GM23248 (cell line): ENCODE measurements around the gene SLC15A1. TPM values are rescaled to one million over a fixed set of nuclear protein-coding genes. Genes with fewer than 3 reads are reported as not detected.

ENCODE experiments used
- DNase-seq: peaks from one replicate; pipeline ENCODE4 v3.0.0-alpha.2; 2015
- H2AFZ ChIP-seq: fragments of 200-600 bp; sonication (generic); 2 replicates; pipeline ENCODE4 v1.6.1; 2016; ENCODE audit warnings: antibody characterized with exemption
- H3F3A ChIP-seq: fragments of 200-600 bp; sonication (generic); 2 replicates; pipeline ENCODE4 v1.6.1; 2016; ENCODE audit warnings: mild to moderate bottlenecking, antibody characterized with exemption, mixed run types; ENCODE audit not compliant: insufficient read depth
- H3K27ac ChIP-seq: fragments of 200-600 bp; sonication (generic); 2 replicates; pipeline ENCODE4 v1.5.1; 2016; ENCODE audit warnings: mild to moderate bottlenecking
- H3K27me3 ChIP-seq: fragments of 200-600 bp; sonication (generic); replicated peaks from 2 replicates; pipeline ENCODE4 v1.6.1; 2016; ENCODE audit warnings: mild to moderate bottlenecking; ENCODE audit not compliant: insufficient read depth
- H3K36me3 ChIP-seq: fragments of 200-600 bp; sonication (generic); 2 replicates; pipeline ENCODE4 v1.6.1; 2016; ENCODE audit warnings: low read depth, mild to moderate bottlenecking
- H3K4me1 ChIP-seq: fragments of 200-600 bp; sonication (generic); 2 replicates; pipeline ENCODE4 v1.6.1; 2016; ENCODE audit warnings: mild to moderate bottlenecking; ENCODE audit not compliant: insufficient read depth
- H3K4me2 ChIP-seq: fragments of 200-600 bp; sonication (generic); one replicate; pipeline ENCODE4 v1.6.1; 2016; ENCODE audit warnings: mild to moderate bottlenecking; ENCODE audit not compliant: unreplicated experiment
- H3K4me3 ChIP-seq: fragments of 200-600 bp; sonication (generic); 2 replicates; pipeline ENCODE4 v1.5.1; 2016; ENCODE audit warnings: mild to moderate bottlenecking
- H3K79me2 ChIP-seq: fragments of 200-600 bp; sonication (generic); 2 replicates; pipeline ENCODE4 v1.6.1; 2016; ENCODE audit warnings: mild to moderate bottlenecking; ENCODE audit not compliant: insufficient read depth
- H3K9ac ChIP-seq: fragments of 200-600 bp; sonication (generic); 2 replicates; pipeline ENCODE4 v1.6.1; 2016; ENCODE audit warnings: mild to moderate bottlenecking
- H3K9me2 ChIP-seq: fragments of 200-600 bp; sonication (generic); 2 replicates; pipeline ENCODE4 v1.6.1; 2016; ENCODE audit warnings: mixed run types, mild to moderate bottlenecking, moderate library complexity; ENCODE audit not compliant: insufficient read depth
- H3K9me3 ChIP-seq: fragments of 200-600 bp; sonication (generic); one replicate; pipeline ENCODE4 v1.6.1; 2017; ENCODE audit warnings: low read depth
- H4K20me1 ChIP-seq: fragments of 200-600 bp; sonication (generic); 2 replicates; pipeline ENCODE4 v1.6.0; 2016; ENCODE audit not compliant: insufficient read depth
- EZH2 ChIP-seq: fragments of 200-600 bp; sonication (generic); IDR thresholded peaks from 2 replicates; pipeline ENCODE4 v1.6.1; 2018; ENCODE audit warnings: antibody characterized with exemption, mild to moderate bottlenecking; ENCODE audit not compliant: insufficient read depth, poor library complexity, severe bottlenecking
- EZH2phosphoT487 ChIP-seq: fragments of 200-600 bp; sonication (generic); IDR thresholded peaks from 2 replicates; pipeline ENCODE4 v1.6.1; 2018; ENCODE audit warnings: antibody characterized with exemption, moderate library complexity, mild to moderate bottlenecking, low read depth; ENCODE audit not compliant: insufficient read depth
- WGBS, 2 experiments: methylation state at CpG; one replicate each; pipeline ENCODE4 v1.1.6; 2015 to 2017; ENCODE audit warnings: low lambda C conversion rate in 2 of 2, low coverage in 1 of 2; ENCODE audit errors: missing lambda C conversion rate in 2 of 2; 5-methylcytosine and 5-hydroxymethylcytosine counted together
- in situ Hi-C: fragments of 300-500 bp; cut with MboI; formaldehyde crosslinking; loops from 2 replicates; pipeline ENCODE4 v1.15.0; 2020
- polyA plus RNA-seq: library from polyadenylated mRNA; unstranded; fragments of >200 nt; fragmentation: Nextera tagmentation; extraction: Ambion mirVana; gene quantifications from 2 replicates; pipeline ENCODE4 v1.2.1, GENCODE V29; 2016
- total RNA-seq: library from RNA; depleted of rRNA; stranded (reverse); fragments of >200 nt; shearing (Covaris generic); gene quantifications from 2 replicates; pipeline ENCODE4 v1.2.3, GENCODE V29; 2014; rRNA removed

Gene SLC15A1
- not detected in 2 replicates for total RNA-seq
- not detected in 2 replicates for polyA plus RNA-seq

GRCh38 chr13:98752467-98753290 lies at the start of gene SLC15A1:
SLC15A1 (minus strand) TSS chr13:98752672; CDS start chr13:98752598, 74 bp downstream.
- H3K36me3 ChIP-seq = no peaks in the 10 kb centered on the region
- peaks cover 4% of the 10 kb centered on the region; the same call in 1 of the 2 replicates for H3F3A ChIP-seq
- no peaks in the 10 kb centered on the region for H3K9me3 ChIP-seq
- H3K4me3 ChIP-seq = peak within 1 kb of the TSS; percentile 48
- no peaks in the 10 kb centered on the region for H3K79me2 ChIP-seq
- no peak for DNase-seq
- H3K9ac ChIP-seq = no peak within 1 kb of the TSS
- H3K4me1 ChIP-seq = peaks cover 5% of the 10 kb centered on the region
- 10% methylated on average over 39 to 42 of the region's 59 CpGs for WGBS, 2 experiments
- H3K9me2 ChIP-seq = no peaks in the 10 kb centered on the region
- in situ Hi-C loops = no loop called here
- no peaks in the 10 kb centered on the region for H4K20me1 ChIP-seq
- H3K27ac ChIP-seq = no peak within 1 kb of the TSS
- peak within 1 kb of the TSS; percentile 69 for H3K4me2 ChIP-seq
- no peak for TF ChIP-seq EZH2
- H3K27me3 ChIP-seq = peaks cover 49% of the 10 kb centered on the region
- peak within 1 kb of the TSS; percentile 40 for H2AFZ ChIP-seq

GRCh38 chr13:98801626-98802418 lies 49.4 kb upstream of the SLC15A1 start:
- Histone ChIP-seq H3K27ac (no peak overlapping the region), H3K4me1 (peaks cover 17% of the 10 kb centered on the region), H2AFZ (no peak overlapping the region), H3K36me3 (no peaks in the 10 kb centered on the region), H3K9me3 (no peaks in the 10 kb centered on the region), H3K27me3 (no peaks in the 10 kb centered on the region), H3K4me2 (no peak overlapping the region), H3K4me3 (no peak overlapping the region), H3F3A (peaks cover 21% of the 10 kb centered on the region), H3K9ac (no peak overlapping the region), H4K20me1 (no peaks in the 10 kb centered on the region), H3K79me2 (no peaks in the 10 kb centered on the region), H3K9me2 (no peaks in the 10 kb centered on the region)
- WGBS, 2 experiments = 75 to 78% methylated on average over 10 of the region's 10 CpGs
- TF ChIP-seq EZH2phosphoT487 (no peak), EZH2 (no peak)
- in situ Hi-C loops = no loop called here
- DNase-seq = no peak

- peaks cover 17% of the 10 kb centered on the region for H3K4me1 ChIP-seq
- TF ChIP-seq EZH2phosphoT487 = no peak
- no peak for TF ChIP-seq EZH2
- no peak overlapping the region for H3K27ac ChIP-seq
- H4K20me1 ChIP-seq = no peaks in the 10 kb centered on the region
- no peak overlapping the region for H3K4me2 ChIP-seq
- no peaks in the 10 kb centered on the region for H3K79me2 ChIP-seq
- H3K27me3 ChIP-seq = no peaks in the 10 kb centered on the region
- no peaks in the 10 kb centered on the region for H3K36me3 ChIP-seq
- WGBS, 2 experiments = 88 to 90% methylated on average over 14 of the region's 14 CpGs
- peaks cover 21% of the 10 kb centered on the region for H3F3A ChIP-seq
- no peaks in the 10 kb centered on the region for H3K9me2 ChIP-seq
- no peaks in the 10 kb centered on the region for H3K9me3 ChIP-seq
- in situ Hi-C loops = no loop called here
- H3K4me3 ChIP-seq = no peak overlapping the region
- no peak overlapping the region for H3K9ac ChIP-seq
- DNase-seq = no peak
- no peak overlapping the region for H2AFZ ChIP-seq
These were observed 47.6 kb upstream of the SLC15A1 start for GRCh38 chr13:98800078-98800477.

- Histone ChIP-seq H3K79me2 (no peaks in the 10 kb centered on the region), H3K4me1 (peaks cover 17% of the 10 kb centered on the region), H2AFZ (no peak overlapping the region), H3K9me2 (no peaks in the 10 kb centered on the region), H3K9me3 (no peaks in the 10 kb centered on the region), H3K9ac (no peak overlapping the region), H3K27ac (peak overlapping the region; percentile 20; the same call in 1 of the 2 replicates), H4K20me1 (no peaks in the 10 kb centered on the region), H3K4me3 (peak overlapping the region; percentile 6; the same call in 1 of the 2 replicates), H3K4me2 (peak overlapping the region; percentile 32), H3F3A (peaks cover 21% of the 10 kb centered on the region), H3K36me3 (no peaks in the 10 kb centered on the region), H3K27me3 (no peaks in the 10 kb centered on the region)
- in situ Hi-C loops = no loop called here
- TF ChIP-seq EZH2 (no peak), EZH2phosphoT487 (peak; percentile 77; the same call in 1 of the 2 replicates)
- 23 to 28% methylated on average over 5 of the region's 5 CpGs for WGBS, 2 experiments
- DNase-seq = peak; percentile 90
These were observed 46.6 kb upstream of the SLC15A1 start for GRCh38 chr13:98798849-98799645.
